Femur (tissue), 1 donor: Measurements from ENCODE around the gene DNAJB2.
"Not testable (repeated sequence)": the region's sequence is repeated elsewhere in the genome, so short reads cannot be mapped to it uniquely, and the experiment has no call there.

Experiments
- DNase-seq: peaks from one replicate; pipeline ENCODE4 v3.0.0-alpha.2; 2017

DNAJB2 gene

GRCh38 chr2:219306047-219306446 lies 26.9 kb downstream of the DNAJB2 start:
- no peak for DNase-seq

- DNase-seq = peak; percentile 75
Measured at GRCh38 chr2:219308142-219309101, 29.3 kb downstream of the DNAJB2 start.

- no peak for DNase-seq
Measured at GRCh38 chr2:219309278-219309677, 30.1 kb downstream of the DNAJB2 start, which contains the start of gene PTPRN. PTPRN (minus strand) TSS chr2:219309401; CDS start chr2:219309332, 69 bp downstream.

- DNase-seq = not testable (repeated sequence)
Measured at GRCh38 chr2:219312683-219313263, 33.6 kb downstream of the DNAJB2 start.

GRCh38 chr2:219314804-219315468 lies 35.8 kb downstream of the DNAJB2 start:
- DNase-seq = no peak

- DNase-seq = no peak
Measured at GRCh38 chr2:219323434-219323833, 44.3 kb downstream of the DNAJB2 start.

GRCh38 chr2:219325136-219325535 lies 46.0 kb downstream of the DNAJB2 start:
- no peak for DNase-seq

GRCh38 chr2:219325657-219326315 lies 46.6 kb downstream of the DNAJB2 start:
- DNase-seq = no peak

GRCh38 chr2:219327719-219328118 lies 48.6 kb downstream of the DNAJB2 start:
- no peak for DNase-seq

- DNase-seq = peak; percentile 68
Measured at GRCh38 chr2:219331560-219332213, 52.5 kb downstream of the DNAJB2 start.

- no peak for DNase-seq
Measured at GRCh38 chr2:219332542-219332941, 53.4 kb downstream of the DNAJB2 start, which contains the start of gene RESP18. RESP18 (minus strand) TSS chr2:219332744.

- DNase-seq = no peak
Measured at GRCh38 chr2:219334076-219334475, 54.9 kb downstream of the DNAJB2 start.

GRCh38 chr2:219335373-219335786 lies 56.2 kb downstream of the DNAJB2 start:
- no peak for DNase-seq
